Endothelial cell of umbilical vein (primary cell): ENCODE data around the gene FAM168A. TPM values are rescaled to one million over a fixed set of nuclear protein-coding genes. Genes with fewer than 3 reads are reported as not detected.

ENCODE experiments used
- BruUV-seq: library from RNA; stranded (reverse); fragments of 400-500 nt; replicated peaks from 2 replicates; lab custom pipeline; 2021; lab: Mats Ljungman, UMichigan
- CTCF ChIA-PET: fragments of 300-600, 350-600 bp; sonication (Branson Sonifier 250); formaldehyde crosslinking; loops from one replicate; lab custom pipeline; 2021; ENCODE audit warnings: antibody characterized with exemption, inconsistent platforms; lab: Charles Lee
- POLR2A ChIA-PET: fragments of 300-600, 350-600 bp; sonication (Branson Sonifier 250); formaldehyde crosslinking; loops from one replicate; lab custom pipeline; 2021; ENCODE audit warnings: antibody characterized with exemption, inconsistent platforms; lab: Charles Lee
- DNase-seq: peaks from one replicate; pipeline ENCODE4 v3.0.0-alpha.2; 2011; ENCODE audit warnings: low read depth, low spot score
- FAIRE-seq: peaks from 2 replicates; lab custom pipeline; 2011; peaks lifted over from hg19 to GRCh38; lab: Jason Lieb, UNC
- H2AFZ ChIP-seq: 2 replicates; pipeline ENCODE4 v1.6.0; 2012; ENCODE audit warnings: low read depth, low read length, control low read depth, inconsistent platforms
- H3K27ac ChIP-seq: 2 replicates; pipeline ENCODE4 v1.5.1; 2011; ENCODE audit warnings: low read depth, mild to moderate bottlenecking, control low read depth, low read length, moderate library complexity; ENCODE audit not compliant: insufficient read depth
- H3K27me3 ChIP-seq, 2 experiments: 2 replicates each; pipeline versions ENCODE4 v1.6.0 to v1.6.1; 2011; ENCODE audit warnings: low read length in 2 of 2, mixed read lengths in 1 of 2; ENCODE audit not compliant: control insufficient read depth in 2 of 2, insufficient read depth in 2 of 2
- H3K36me3 ChIP-seq, 2 experiments: 2 replicates in 1 of 2; 3 replicates in 1 of 2; pipeline ENCODE4 v1.5.1; 2011; ENCODE audit warnings: low read length in 2 of 2, mild to moderate bottlenecking in 1 of 2, moderate library complexity in 1 of 2; ENCODE audit not compliant: control insufficient read depth in 2 of 2, insufficient read depth in 2 of 2; ENCODE audit errors: extremely low read depth in 1 of 2
- H3K4me1 ChIP-seq: 3 replicates; pipeline ENCODE4 v1.5.1; 2011; ENCODE audit warnings: mild to moderate bottlenecking, low read length; ENCODE audit not compliant: control insufficient read depth, insufficient read depth; ENCODE audit errors: extremely low read depth
- H3K4me2 ChIP-seq: 2 replicates; pipeline ENCODE4 v1.6.1; 2011; ENCODE audit warnings: low read length, control low read depth, mixed read lengths; ENCODE audit not compliant: insufficient read depth
- H3K4me3 ChIP-seq, 3 experiments: fragments of 200-600 bp in 1 of 3; sonication (generic), shearing (Covaris generic) in 1 of 3; replicated peaks in 1 of 3; 2 replicates each; pipeline ENCODE4 v1.5.1; 2011 to 2016; ENCODE audit warnings: control low read depth in 3 of 3, low read length in 3 of 3, mild to moderate bottlenecking in 2 of 3, inconsistent platforms in 1 of 3, low read depth in 1 of 3, moderate library complexity in 1 of 3; ENCODE audit not compliant: insufficient read depth in 1 of 3
- H3K79me2 ChIP-seq: 2 replicates; pipeline ENCODE4 v1.6.0; 2012; ENCODE audit warnings: low read length, inconsistent platforms; ENCODE audit not compliant: control insufficient read depth, insufficient read depth
- H3K9ac ChIP-seq: replicated peaks from 2 replicates; pipeline ENCODE3; 2011; ENCODE audit warnings: low read length, control low read depth; ENCODE audit not compliant: insufficient read depth; ENCODE audit errors: extremely low read depth
- H3K9me1 ChIP-seq: replicated peaks from 3 replicates; pipeline ENCODE4 v1.6.0; 2011; ENCODE audit warnings: mild to moderate bottlenecking, low read length; ENCODE audit not compliant: control insufficient read depth, insufficient read depth; ENCODE audit errors: extremely low read depth
- H3K9me3 ChIP-seq: replicated peaks from 2 replicates; pipeline ENCODE4 v1.5.1; 2012; ENCODE audit warnings: low read length, inconsistent platforms; ENCODE audit not compliant: control insufficient read depth, insufficient read depth
- H4K20me1 ChIP-seq: replicated peaks from 2 replicates; pipeline ENCODE3; 2011; ENCODE audit warnings: mild to moderate bottlenecking, low read length; ENCODE audit not compliant: control insufficient read depth, insufficient read depth; ENCODE audit errors: extremely low read depth
- CTCF ChIP-seq, 2 donors: IDR thresholded peaks; 1 replicate in 1 of 2; 2 replicates in 1 of 2; pipeline ENCODE4 v1.5.1; 2011; ENCODE audit warnings: low read length in 2 of 2, mild to moderate bottlenecking in 2 of 2, moderate library complexity in 2 of 2, control low read depth in 1 of 2, inconsistent platforms in 1 of 2, low read depth in 1 of 2; ENCODE audit not compliant: insufficient read depth in 1 of 2; ENCODE audit errors: extremely low read depth in 1 of 2
- EZH2 ChIP-seq: IDR thresholded peaks from 2 replicates; pipeline ENCODE4 v1.6.1; 2012; ENCODE audit warnings: borderline replicate concordance, low read depth, mild to moderate bottlenecking, moderate library complexity, low read length, inconsistent platforms; ENCODE audit not compliant: severe bottlenecking
- FOS ChIP-seq: IDR thresholded peaks from 2 replicates; pipeline ENCODE4 v1.6.1; 2011; ENCODE audit warnings: mild to moderate bottlenecking, low read length, moderate library complexity, borderline replicate concordance; ENCODE audit not compliant: insufficient read depth
- GATA2 ChIP-seq: IDR thresholded peaks from 2 replicates; pipeline ENCODE4 v1.7.0; 2011; ENCODE audit warnings: low read depth, mild to moderate bottlenecking, moderate library complexity, mixed read lengths, low read length; ENCODE audit not compliant: insufficient read length, insufficient read depth
- JUN ChIP-seq: IDR thresholded peaks from 2 replicates; pipeline ENCODE4 v1.6.1; 2011; ENCODE audit warnings: borderline replicate concordance, low read depth; ENCODE audit not compliant: insufficient read length, insufficient read depth
- MYC ChIP-seq: IDR thresholded peaks from one replicate; pipeline ENCODE4 v1.6.1; 2011; ENCODE audit warnings: mild to moderate bottlenecking, low read depth, low read length
- POLR2A ChIP-seq: IDR thresholded peaks from 2 replicates; pipeline ENCODE4 v1.6.1; 2012; ENCODE audit warnings: low read depth, mild to moderate bottlenecking, control low read depth, low read length
- POLR2AphosphoS5 ChIP-seq: IDR thresholded peaks from 2 replicates; pipeline ENCODE4 v1.6.1; 2012; ENCODE audit warnings: low read depth, mild to moderate bottlenecking, control low read depth, low read length, moderate library complexity; ENCODE audit not compliant: insufficient read depth
- dilution Hi-C: fragments of 300-500 bp; cut with MboI; formaldehyde crosslinking; loops from one replicate; pipeline ENCODE4 v1.15.0; 2019; ENCODE audit warnings: low sequenced_read_pairs; ENCODE audit not compliant: extremely low pct_ligation_motif_present
- intact Hi-C: fragments of 100-400 bp; cut with micrococcal nuclease; formaldehyde crosslinking; loops from one replicate; pipeline ENCODE4 v1.10.0; 2022
- polyA plus RNA-seq, 4 experiments: library from polyadenylated mRNA; depleted of rRNA in 3 of 4; stranded (reverse) in 3 of 4; unstranded in 1 of 4; fragments of >200 nt; gene quantifications; 2 replicates each; pipeline versions ENCODE4 v1.2.1 to v1.2.3, GENCODE V29; 2011 to 2012; ENCODE audit warnings: missing spikeins in 1 of 4
- total RNA-seq: library from RNA; stranded (reverse); gene quantifications from 2 replicates; pipeline ENCODE4 v1.2.3, GENCODE V29; 2021
- TF ChIP-seq, protein P1 (sequence below): IDR thresholded peaks from 2 replicates; pipeline ENCODE4 v1.6.1; 2011; ENCODE audit not compliant: insufficient read depth, insufficient read length

Gene FAM168A
- total and polyA plus RNA-seq, 2 donors (not counting 3 experiments of a cell fraction or from before 2014, with no cell fraction given): 17.0 to 20.5 TPM

- Histone ChIP-seq H3K27me3 (peaks cover 3 to 10% of the 10 kb centered on the region in 2 experiments), H3K4me1 (no peaks in the 10 kb centered on the region), H3K9me3 (no peaks in the 10 kb centered on the region), H3K79me2 (no peaks in the 10 kb centered on the region), H2AFZ (no peak overlapping the region), H3K4me2 (no peak overlapping the region), H4K20me1 (no peaks in the 10 kb centered on the region), H3K36me3 (no peaks in the 10 kb centered on the region), H3K27ac (no peak overlapping the region), H3K9ac (no peak overlapping the region), H3K9me1 (no peaks in the 10 kb centered on the region), H3K4me3 (no peak overlapping the region)
- intact Hi-C loops: no loop called here
- dilution Hi-C loops: no loop called here
- no TSS peak for BruUV-seq
- no peak for DNase-seq
- no peak for TF ChIP-seq EZH2
- TF ChIP-seq MYC: no peak
- TF ChIP-seq POLR2A: no peak
- no peak for TF ChIP-seq POLR2AphosphoS5
- TF ChIP-seq CTCF (IDR thresholded peaks at IDR 0.05; ENCODE audit: extremely low read depth in 1 of 2, insufficient read depth in 1 of 2, low read depth in 1 of 2, low read length in 2 of 2): no peak
- no peak for TF ChIP-seq FOS
- TF ChIP-seq, protein P1, sequence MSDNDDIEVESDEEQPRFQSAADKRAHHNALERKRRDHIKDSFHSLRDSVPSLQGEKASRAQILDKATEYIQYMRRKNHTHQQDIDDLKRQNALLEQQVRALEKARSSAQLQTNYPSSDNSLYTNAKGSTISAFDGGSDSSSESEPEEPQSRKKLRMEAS: no peak
- TF ChIP-seq GATA2: no peak
- TF ChIP-seq JUN: no peak
- ChIA-PET CTCF (interaction anchor here (0.6 to 5.7 kb wide), 3 partner anchors 12 to 158 kb away, joined by 3 to 47 read pairs (median 3); no protein-coding TSS in a partner anchor), POLR2A (no interaction called here)
- no peak for FAIRE-seq
These were observed 39.1 kb upstream of the FAM168A start for GRCh38 chr11:73637012-73637411.
